Stimulated activated CD8-positive, alpha-beta memory T cell treated with anti-CD3 and anti-CD28 coated beads, Interleukin-12 subunit alpha, Interleukin-12 subunit beta, amount 100 ng/mL, for 24 hours (primary cell): Measurements from ENCODE around the gene ACSL6.

ENCODE experiments used
- DNase-seq: peaks from one replicate; pipeline ENCODE4 v3.0.0-alpha.2; 2020; ENCODE audit errors: extremely low read depth

Gene ACSL6

DNA sequence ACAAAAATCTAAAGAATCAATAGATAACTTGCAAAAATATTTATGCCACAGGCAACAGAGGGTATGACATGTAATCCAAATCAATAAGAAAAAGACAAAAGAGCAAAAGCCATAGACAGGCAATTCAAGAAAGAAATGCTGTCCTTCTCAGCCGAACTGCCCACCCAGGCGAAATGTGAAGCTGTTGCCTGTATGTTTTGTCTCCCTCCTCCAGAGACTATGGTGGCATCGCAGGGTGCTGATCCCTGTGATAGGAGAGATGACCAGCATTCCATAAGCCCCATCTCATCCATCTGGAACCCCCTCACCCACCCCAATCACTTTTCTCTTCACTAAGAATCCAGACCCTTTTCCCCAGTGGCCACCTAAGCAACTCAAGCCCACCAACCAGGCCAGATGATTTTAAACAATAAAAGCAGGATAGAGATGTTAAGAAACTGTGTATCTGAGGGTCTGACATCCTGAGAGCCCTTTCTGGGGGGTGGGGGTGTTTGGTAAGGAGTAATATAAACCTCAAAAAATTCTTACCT is 5.3 kb upstream of the ACSL6 start:
- DNase-seq: no peak

DNA sequence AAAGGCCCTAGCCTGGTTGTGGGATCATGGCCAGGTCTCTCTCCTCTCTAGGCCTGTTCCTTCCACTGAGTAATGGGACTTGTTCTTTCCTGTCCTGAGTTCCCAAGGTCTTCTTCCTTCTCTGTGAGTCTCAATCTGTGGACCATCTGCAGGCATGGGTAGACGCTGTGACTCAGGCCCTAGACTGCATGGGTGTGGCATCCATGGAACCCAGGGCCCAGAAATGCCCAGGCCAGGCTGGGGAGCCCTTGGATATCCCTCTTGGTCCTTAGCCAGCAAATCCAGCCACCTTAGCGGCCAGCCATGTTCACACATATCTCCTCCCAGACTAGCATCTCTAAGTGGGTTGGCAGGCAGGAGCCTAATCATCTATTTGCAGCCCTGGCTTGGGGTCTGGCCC is 2.3 kb upstream of the ACSL6 start:
- no peak for DNase-seq

GRCh38 chr5:132013006-132013689 is 1.7 kb upstream of the ACSL6 start:
- DNase-seq: no peak

DNA sequence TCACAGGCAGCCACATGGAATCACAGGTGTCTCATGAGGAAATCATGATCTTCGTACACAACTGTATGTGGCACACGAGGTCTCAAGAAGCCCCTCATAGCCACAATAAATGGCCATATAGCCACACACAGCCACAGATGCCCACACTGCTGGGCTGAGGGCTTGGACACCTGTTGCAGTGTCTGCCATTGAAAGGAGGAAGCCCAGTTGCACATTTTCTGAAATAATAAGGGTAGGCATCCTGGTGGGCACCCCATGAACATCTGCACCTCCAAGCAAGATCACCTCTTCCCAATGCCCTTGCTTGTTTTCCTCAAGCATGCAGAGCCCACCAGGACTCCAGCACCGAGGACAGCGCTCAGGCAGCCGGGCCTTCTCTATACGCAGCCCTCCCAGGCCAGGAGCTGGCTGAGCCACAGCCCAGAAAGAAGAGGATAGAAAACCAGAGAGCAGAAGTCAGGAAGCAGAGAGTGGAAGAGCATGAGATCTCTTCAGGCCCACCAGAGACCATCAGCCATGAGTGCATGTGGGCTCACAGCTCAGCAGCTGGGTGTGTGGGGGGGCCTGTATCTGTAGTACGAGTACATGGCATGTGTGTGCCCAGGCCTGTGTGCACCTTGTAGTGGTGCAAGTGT is 1.0 kb upstream of the ACSL6 start:
- no peak for DNase-seq

DNA sequence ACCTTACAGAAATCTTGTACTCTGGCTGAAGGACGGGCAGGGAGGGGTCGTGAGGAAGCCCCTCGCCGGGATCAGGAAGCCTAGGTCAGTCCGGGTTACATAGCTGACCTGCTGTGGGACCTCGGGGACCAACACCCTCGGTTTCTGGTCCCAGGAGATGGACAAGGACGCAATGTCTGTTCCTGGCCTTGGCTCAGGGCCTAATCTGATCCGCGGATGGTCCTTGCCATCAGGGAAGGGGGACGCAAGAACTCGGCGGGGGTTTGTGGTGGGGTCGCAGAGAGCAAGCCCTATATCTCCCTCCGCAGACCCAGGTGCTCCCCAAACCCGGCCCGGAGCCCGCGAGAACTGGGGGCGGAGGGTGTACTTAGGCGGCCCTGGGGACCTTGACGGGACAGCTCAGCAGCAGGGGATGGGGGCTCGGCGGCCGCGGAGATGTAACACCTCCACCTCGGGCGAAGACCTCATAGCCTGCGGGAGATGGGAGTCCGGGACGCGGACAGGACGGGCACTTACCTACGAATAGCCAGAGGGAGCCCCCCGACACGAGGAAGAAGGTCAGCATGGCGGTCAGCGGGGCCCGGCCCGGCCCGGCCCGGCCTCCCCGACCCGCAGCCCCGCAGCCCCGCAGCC is 353 bp downstream of the ACSL6 start:
- DNase-seq: no peak

DNA sequence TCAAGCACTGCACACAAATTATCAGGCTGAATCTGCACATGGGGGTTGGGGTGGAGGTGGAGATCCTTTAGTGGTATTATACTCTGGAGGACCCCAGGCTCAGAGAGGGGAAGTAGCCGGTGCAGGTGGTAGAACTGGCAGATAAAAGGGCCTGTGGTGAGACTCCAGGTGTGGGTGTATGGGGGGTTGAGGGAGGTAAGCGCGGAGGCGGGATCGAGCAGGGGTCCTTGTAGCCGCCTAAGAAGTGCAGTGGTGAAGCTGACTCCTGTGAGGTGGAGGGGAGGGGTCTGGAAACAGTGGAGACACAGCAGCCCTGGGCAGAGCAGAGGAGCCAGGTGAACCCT is 841 bp downstream of the ACSL6 start:
- no peak for DNase-seq

- DNase-seq: no peak
Measured at GRCh38 chr5:132009706-132010405, 1.6 kb downstream of the ACSL6 start.

DNA sequence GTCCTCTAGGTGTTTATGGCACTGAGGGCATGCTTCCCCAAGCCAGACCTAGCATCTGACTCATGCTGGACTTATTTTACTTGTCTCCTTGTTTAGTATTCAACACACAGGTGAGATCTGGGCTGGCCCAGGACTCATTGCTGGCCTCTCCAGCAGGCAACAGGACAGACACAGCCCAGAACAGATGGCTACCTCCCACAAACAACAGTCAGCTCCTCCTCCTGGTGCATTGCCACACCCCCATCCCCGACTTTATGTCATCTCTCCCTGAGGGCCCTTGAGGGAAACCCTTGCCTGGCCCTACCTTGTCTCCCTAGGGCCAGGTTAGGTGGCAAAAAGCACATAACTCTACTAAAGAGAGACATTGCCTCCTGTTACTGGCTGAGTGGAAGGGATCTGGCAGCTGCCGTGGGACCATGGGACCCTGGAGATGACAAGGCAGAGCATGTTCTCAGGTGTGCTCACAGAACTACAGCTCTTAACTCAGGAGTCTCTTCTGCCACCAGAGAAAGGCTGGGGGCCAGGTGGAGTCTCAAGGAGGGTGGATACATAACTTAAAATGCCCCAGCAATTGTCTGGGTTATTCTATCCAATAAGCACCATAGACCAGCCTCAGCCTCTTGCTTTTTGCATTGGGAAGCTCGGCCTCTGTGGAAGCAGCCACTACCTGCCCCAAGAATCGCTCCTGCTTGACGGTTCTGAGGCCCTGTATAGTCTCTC is 2.3 kb downstream of the ACSL6 start:
- DNase-seq: no peak

- no peak for DNase-seq
Measured at GRCh38 chr5:132008163-132008473, 3.3 kb downstream of the ACSL6 start.

GRCh38 chr5:132007399-132008162 is 3.9 kb downstream of the ACSL6 start:
- DNase-seq: peak; percentile 57

GRCh38 chr5:132006331-132007120 is 4.9 kb downstream of the ACSL6 start:
- no peak for DNase-seq

- DNase-seq: no peak
Measured at GRCh38 chr5:132005591-132005990, 5.9 kb downstream of the ACSL6 start.

- DNase-seq: no peak
Measured at GRCh38 chr5:132003982-132004381, 7.5 kb downstream of the ACSL6 start.

- DNase-seq: no peak
Measured at GRCh38 chr5:132003170-132003744, 8.2 kb downstream of the ACSL6 start.

DNA sequence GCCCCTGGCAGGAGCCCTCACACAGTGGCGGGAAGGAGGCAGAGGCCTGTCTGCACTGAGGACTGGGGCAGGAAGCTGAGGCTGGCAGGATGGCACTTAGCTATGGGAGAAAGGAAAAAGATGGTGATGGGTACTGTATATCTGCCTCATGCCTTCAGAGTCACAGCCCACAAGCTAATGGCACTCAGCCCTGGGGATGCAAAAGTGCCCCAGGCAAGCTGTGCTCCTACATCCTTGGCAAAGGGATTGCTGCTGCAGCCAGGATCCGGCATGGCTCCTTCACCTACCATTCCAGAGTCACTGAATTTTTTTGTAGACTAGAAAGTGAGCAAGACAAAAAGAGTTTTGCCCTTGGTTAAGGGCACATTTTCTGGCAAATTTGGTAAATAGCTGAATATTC is 8.7 kb downstream of the ACSL6 start:
- DNase-seq: no peak

DNA sequence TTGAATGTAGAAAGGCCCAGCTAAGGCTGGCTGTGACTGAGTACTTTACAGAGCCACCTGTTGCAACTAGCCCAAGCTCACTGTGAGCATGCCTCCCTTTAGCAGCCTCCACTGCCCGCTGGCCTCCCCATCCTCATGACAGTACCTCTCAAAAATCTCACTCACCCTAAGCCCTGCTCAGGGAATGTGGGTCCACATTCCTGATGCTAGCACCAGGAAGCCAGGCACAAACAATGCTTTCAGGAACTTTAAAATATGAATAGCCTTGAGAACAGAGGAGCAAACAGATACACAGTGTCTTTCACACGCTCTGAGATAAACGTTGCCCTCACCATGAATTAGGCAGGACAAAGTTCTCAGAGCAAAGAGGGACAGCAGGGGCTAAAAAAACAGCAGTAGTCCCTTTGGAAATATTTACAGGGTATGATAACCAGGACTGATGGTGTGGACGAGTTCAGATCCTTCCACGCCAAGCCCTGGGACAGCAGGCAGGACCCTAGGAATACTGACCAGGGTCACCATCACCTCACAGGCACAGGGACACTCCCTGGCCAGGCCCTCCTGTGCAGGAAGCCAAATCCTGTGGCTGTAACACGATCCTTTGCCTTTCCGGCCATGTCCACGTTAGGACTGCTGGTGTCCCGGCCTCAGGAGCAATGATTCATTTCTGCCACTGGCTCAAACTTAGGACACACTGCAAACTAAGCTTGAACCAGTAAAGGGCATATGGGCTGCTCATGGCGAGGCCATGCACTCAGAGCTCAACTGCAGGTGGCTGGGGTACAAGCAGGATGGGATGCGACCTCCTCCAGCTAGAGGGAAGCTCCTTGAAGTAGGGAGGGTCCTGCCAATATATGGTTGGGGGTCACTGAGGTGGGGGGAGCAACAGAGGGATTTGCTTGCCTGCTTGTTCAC is 9.6 kb downstream of the ACSL6 start:
- DNase-seq: no peak

- DNase-seq: no peak
Measured at GRCh38 chr5:132000677-132001453, 10.6 kb downstream of the ACSL6 start.

GRCh38 chr5:132000241-132000490 is 11.3 kb downstream of the ACSL6 start:
- DNase-seq: no peak
